Measurements from ENCODE around the gene LONP1.

Gene LONP1

GRCh38 chr19:5687360-5688198, 32.4 kb downstream of the LONP1 start:
- TF ChIP-seq CTCF (conservative IDR thresholded peaks at IDR 0.05) (peak; percentile 79), ZFX (IDR thresholded peaks at IDR 0.05) (no peak)
- H3K27ac ChIP-seq: peak overlapping the region; percentile 67

- no peak for TF ChIP-seq ZFX (IDR thresholded peaks at IDR 0.05)
- peak; percentile 98 for TF ChIP-seq CTCF (conservative IDR thresholded peaks at IDR 0.05)
- peak overlapping the region; percentile 67 for H3K27ac ChIP-seq
Observed at GRCh38 chr19:5686647-5687359, 33.1 kb downstream of the LONP1 start.

- peak overlapping the region; percentile 67 for H3K27ac ChIP-seq
- TF ChIP-seq CTCF (conservative IDR thresholded peaks at IDR 0.05): no peak
- TF ChIP-seq ZFX (IDR thresholded peaks at IDR 0.05): peak; percentile 27; the same call in 1 of the 2 replicates
Observed at GRCh38 chr19:5686326-5686646, 33.7 kb downstream of the LONP1 start.

GRCh38 chr19:5684694-5685430, 35.1 kb downstream of the LONP1 start:
- no peak overlapping the region for H3K27ac ChIP-seq
- no peak for TF ChIP-seq CTCF (conservative IDR thresholded peaks at IDR 0.05)
- TF ChIP-seq ZFX (IDR thresholded peaks at IDR 0.05): no peak

DNA sequence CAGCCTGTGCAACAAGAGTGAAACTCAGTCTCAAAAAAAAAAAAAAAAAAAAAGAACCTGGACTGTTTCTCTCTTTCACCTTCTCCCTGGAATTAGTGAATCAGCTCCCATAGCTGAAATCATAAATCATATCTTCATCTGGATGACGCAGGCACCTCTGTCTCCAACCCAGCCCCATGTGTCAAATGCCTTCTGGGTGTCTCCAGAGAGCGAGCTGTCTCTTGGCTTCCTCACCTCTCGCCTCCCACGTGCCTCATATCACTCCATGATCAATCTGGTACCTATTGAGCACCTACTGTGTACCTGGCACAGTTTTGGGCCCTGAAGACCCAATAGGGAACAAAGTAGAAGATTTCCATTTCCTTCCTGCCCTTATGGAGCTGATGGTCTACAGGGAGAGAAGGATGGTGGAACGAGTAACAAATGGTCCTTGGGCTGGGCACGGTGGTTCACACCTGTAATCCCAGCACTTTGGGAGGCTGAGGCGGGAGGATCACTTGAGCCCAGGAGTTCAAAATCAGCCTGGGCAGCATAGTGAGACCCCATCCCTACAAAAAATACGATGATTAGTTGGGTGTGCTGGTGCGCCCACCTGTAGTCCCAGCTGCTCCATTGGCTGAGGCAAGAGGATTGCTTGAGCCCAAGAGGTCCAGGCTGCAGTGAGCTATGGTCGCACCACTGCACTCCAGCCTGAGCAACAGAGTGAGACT, 36.6 kb downstream of the LONP1 start:
- H3K27ac ChIP-seq: no peak overlapping the region
- TF ChIP-seq CTCF (conservative IDR thresholded peaks at IDR 0.05) (no peak), ZFX (IDR thresholded peaks at IDR 0.05) (no peak)

GRCh38 chr19:5682107-5682482, 37.9 kb downstream of the LONP1 start:
- no peak overlapping the region for H3K27ac ChIP-seq

More at GRCh38 chr19:5682107-5682482, 37.9 kb downstream of the LONP1 start:
- TF ChIP-seq ZFX (IDR thresholded peaks at IDR 0.05) (no peak), CTCF (conservative IDR thresholded peaks at IDR 0.05) (no peak)
